GM15510 (cell line): ENCODE data around the gene SOX14.

Source experiments
- POLR2A ChIP-seq: IDR thresholded peaks from 3 replicates; pipeline ENCODE4 v1.6.1; 2011; ENCODE audit warnings: borderline replicate concordance; ENCODE audit not compliant: insufficient read length; ENCODE audit errors: extremely low read depth

The SOX14 gene

DNA sequence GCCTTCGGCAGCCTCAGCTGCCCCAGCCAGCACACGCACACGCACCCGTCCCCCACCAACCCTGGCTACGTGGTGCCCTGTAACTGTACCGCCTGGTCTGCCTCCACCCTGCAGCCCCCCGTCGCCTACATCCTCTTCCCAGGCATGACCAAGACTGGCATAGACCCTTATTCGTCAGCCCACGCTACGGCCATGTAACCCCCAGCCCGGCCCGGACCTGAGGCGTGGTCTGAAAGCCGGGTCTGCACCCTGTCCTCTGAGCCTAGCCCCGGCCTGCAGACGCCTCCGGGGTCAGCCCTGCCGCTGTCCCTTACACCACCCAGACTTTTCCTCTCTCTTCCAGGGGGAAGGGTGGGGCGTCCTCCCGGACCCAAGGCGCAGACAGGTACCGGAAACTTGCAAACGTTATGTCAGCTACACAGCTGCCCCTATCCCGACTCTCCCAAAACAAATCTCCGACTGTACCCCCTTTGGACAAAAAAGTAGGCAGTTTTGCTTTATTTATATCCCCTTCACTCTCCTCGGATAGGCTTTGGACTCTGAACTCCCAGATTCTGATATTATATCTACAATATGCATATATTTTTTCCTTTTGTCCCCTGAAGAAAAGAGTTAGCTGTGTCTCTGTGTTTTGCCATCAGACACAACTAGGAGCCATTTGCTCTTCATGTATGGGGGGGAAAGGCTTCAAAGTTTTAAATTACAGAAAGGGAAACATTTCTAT, 1.4 kb downstream of the SOX14 start:
- TF ChIP-seq POLR2A = no peak

DNA sequence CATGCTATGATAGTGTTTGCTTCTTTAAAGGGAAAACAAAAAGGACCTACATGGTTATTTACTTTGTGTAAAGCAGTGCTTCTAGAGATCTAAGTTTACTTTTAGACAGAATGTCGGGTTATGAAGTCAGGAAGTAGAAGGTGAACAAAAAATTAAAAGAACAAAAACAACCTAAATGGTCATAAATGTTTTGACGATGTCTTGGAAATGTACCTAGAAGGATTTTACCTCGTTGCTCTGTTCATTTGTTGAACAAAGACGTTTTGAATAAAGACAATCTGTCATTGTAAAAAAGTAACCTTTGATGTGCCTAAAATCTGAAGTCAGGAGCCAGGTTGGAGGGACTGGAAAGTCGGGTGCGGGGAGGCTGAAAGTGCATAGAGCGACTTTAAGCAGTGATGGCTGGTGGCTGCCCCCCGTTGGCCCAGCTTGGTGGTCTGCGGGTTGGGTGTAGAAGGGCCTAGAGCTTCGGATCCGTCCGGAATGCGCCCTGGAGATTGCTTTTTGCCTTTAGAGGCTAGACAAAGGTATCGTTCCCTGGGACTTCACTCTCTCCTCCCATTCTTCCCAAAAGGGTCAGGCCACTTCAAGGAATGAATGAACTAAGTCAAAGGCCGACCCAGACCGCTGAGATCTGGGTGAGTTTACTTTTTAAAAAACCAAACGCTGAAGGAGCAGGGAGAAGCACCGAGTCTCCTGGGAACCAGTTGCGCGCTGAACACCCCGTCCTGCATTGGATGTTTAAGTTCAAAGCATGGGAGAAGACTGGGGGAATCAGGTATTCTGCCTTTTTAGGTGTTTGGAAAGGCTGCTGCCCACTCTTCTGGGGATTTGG, 2.1 kb downstream of the SOX14 start:
- TF ChIP-seq POLR2A = no peak

DNA sequence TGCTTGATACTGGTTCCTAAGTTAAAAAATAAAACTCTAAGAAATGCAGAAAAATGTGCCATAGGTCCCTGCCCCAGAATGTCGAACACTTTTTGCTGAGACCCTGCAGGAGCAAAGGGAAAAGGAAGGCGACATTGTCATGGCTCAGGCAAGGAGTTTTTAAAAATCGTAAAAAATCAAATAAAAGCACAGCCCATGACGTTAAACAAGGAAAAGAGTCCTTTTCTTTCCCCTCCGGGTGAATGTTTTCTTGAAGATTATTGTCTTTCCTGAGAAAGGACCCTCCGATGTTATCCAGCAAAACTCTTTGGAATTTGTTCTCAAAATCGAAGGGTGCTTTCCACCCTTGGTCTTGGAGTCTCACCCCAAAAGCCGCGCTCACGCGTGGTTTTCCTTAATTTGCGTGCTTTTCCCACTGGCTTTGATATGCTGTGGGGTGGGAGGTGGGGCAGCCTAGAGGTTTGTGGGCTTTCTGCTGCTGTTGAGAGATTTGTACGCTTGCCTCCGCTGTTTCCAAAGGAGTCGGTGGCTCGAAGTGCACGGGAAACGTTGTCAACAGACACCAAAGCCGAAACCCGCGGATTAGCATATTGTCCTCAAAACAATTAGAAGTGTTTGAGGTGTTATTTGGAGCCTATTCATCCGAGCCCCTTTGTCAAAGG, 2.9 kb downstream of the SOX14 start:
- TF ChIP-seq POLR2A = no peak

DNA sequence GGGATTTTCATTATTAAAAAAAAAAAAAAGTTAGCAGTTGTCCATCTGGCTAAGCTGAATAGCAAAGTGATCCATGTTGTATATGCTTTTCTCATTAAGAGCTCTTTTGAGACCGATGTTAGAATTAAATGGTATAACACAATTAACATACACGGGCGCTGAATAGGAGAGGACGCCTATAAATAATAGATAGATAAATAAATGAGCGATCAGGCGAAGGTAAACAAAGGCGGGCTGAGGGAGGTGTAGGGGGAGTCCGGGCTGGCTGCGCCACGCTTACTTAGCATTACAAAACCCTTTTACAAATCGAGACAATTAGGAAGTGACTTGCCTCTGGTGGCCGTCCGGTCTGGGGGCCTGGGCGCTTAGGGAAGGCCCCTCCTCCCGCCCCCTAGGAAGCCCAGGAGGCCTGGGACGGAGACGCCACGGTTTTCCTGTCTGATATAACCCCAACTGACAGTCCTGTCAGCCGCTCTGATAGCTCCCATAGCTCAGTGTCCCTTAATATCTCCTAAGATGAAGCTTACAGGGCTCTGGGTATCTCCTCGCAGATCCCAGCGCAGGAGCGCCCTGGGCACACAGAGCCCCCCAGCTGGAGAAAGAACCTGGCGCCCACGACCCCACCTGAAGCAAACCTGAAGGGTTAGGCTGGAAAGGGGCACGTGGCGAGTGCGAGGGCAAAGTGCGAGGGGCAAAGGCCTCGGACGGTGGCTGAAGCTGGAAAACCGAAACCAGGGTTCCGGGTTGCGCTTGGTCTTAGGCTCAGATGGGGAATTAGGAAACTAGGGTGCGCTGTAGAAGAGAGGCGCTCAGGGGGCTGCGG, 3.6 kb downstream of the SOX14 start:
- no peak for TF ChIP-seq POLR2A

DNA sequence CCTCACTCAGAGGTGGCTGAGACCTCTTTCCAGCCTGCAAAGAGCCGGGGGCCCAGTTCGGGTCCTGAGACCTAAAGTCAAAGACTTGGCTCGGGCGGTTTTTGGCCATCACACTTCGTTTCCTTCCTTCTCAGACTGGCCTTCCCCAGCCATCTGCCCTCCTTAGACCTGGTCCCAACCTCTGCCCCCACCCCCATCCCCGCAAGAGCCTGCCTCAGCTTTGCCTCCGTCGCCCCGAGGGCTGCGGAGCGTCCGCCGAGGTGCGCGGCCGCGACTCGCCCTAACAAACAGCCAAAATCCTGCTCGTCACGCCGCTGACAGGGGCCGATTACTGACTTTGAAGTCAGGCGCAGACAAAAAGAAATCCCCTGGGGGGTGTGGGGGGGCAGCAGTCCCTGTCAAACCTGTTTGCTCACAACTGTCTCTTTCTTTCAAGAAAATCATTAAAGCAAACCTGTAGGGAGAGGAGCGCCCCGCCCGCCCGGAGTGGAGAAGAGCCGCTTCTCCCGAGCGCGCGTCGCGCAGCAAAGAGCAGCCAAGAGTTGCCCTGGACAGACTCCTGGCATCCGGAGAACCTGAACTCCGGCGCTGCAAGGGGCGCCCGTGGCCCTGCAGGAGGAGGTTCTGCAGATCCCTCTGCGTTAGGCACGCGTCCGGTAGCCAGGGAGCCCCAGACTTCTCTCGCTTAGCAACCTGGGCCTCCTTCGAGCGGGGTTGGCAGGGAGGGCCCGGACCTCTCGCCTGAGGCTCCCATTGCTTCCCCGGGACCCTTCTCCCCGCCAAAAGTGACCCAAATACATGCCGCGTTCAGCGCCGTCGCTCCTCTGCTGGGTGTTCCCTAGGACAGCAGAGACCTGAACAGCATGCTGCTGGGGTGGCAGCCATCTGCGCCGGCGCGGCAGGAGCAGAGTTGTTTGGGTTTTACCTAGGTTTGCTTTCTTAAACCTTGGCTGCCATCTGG, 4.5 kb downstream of the SOX14 start:
- TF ChIP-seq POLR2A = no peak

DNA sequence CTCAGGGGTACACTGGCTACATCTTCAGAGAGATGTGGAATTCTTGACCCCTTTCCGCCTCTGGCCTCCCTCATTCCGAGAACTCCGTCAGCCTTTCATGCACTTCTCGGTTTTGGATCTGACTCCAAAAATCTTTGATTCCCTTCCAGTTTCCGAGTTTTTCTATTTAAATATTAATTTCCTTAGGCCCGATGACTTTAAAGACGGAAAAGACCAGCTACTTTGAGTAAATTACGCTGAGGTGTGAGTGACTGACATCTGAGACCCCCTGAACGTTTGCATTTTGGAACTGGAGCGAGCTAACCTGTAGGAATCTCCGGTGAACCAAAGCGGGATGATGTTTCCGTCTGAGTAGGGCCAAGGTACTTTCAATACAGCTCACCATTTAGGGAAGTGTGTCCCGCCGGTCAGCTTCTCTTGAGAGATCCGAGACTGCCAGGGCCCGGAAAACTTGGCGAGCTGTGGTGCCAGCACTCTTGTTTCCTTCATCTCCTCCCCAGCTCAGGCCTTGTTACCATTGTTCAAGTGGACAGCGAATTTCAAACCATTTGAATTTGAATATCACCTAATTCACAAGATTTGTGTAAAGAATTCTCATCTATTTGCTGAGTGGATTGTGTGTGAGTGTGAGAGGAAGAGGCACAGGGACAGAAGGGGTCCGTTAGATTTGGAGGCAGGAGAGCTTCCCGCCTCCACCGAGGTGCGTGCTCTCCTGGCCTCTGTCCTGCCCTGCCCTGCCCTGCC, 5.4 kb downstream of the SOX14 start:
- no peak for TF ChIP-seq POLR2A

DNA sequence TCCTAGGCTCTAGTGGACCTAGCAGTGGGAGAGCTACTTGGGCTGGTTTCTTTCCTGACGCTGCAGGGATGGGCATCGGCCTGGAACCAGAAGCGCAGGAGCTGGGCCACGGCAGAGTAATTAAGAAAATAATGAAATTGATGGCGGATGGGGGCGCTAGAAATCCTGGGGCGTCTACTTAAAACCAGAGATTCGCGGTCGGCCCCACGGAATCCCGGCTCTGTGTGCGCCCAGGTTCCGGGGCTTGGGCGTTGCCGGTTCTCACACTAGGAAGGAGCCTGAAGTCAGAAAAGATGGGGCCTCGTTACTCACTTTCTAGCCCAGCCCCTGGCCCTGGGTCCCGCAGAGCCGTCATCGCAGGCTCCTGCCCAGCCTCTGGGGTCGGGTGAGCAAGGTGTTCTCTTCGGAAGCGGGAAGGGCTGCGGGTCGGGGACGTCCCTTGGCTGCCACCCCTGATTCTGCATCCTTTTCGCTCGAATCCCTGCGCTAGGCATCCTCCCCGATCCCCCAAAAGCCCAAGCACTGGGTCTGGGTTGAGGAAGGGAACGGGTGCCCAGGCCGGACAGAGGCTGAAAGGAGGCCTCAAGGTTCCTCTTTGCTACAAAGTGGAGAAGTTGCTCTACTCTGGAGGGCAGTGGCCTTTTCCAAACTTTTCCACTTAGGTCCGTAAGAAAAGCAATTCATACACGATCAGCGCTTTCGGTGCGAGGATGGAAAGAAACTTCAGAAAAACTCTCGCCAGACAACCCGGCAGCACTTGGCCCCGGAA, 6.1 kb downstream of the SOX14 start:
- no peak for TF ChIP-seq POLR2A

DNA sequence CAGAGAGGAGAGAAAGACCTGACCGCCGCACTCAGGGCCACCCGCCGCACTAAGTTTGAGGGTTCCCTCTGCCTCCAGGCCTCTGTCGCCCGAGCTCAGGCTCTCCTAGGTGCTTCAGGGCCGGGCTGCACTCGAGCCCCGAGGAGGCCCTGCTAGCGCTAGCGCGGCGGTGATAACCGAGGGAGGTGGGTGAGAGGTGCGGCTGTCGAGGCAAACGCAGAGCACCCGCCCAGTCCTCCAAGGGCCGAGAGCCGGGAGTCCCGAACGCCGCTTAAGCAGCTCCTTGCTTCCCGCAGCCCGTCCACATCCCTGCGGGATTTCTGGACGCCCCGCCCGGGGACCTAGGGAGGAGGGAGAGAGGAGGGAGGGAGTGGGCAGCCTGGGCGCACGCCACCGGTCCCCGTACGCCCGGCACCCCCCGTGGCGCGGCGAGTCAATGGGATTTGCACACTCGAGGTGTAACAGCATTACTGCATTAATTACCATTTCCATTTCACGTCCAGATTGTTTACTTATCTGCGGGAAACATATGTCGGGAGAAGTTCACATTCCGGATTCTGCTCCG, 6.8 kb downstream of the SOX14 start:
- TF ChIP-seq POLR2A = no peak

DNA sequence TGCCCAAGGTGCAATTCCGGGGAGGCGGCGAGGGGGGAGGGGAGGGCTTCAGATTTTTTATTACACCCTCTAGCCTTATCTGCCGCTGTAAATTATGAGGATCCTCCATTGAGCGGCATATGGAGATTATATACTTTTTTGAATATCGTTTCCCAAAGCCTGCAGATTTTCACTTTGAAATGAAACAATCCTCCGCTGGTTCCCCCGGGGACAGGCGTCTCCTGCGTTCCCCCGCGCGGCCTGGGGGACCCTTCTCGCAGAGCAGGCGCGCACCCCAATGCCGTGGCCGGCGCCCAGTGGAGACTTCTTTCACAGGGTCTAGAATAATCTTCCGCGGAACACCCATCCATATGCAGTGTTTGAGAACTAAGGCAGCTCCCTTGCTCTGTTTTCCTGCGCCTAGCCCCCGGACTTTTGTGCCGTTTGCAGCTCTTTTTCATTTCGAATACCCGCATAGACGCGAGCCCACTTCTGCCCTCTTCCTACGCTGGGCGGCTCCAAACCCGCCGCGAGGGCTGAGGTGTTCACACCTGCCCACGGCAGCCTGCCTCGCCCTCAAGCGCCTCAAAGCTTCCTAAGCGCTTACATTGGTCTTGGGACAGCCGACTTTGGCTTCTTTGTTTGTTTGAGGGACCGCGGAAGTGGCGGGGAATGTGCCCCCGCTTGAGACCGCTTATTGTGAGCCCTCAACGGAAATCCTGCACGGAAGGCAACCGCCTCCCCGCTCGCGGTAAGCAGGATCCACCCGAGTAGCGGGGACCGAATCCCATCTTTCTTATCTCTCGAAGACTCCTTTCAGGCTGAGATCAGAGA, 7.5 kb downstream of the SOX14 start:
- no peak for TF ChIP-seq POLR2A

DNA sequence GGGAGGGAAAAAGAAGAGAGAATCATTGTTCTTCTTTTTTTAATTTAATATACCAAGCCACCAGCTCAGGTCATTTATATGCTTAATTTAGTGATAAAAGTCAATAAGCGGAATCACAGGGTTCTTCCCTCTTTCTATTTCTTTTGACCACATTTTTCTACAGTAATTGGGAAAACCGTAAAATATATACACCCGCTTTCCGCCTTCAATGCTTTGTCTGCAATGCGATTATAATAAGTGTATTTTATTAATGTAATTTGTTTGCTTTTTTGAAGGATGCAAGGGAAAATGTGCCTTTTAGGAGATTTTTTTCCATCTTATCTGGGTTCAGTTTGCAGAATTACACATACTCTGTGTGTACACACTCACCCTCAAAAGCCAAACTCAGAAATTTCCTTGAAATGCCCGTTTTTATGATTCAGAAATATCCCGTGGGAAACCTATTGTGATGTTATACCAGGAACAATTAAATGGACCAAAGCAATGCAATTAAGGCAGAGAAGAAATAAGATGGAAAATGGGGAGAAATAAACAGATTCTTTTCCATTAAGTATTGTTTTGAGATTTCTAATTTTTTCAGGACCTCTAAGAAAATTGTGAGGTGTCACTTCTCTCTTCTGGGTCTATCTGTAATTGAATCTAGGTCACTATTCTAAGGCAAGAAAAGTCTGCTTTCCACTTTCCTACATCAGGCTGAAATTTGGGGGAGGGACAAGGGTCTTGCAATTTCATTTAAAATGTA, 8.3 kb downstream of the SOX14 start:
- no peak for TF ChIP-seq POLR2A

DNA sequence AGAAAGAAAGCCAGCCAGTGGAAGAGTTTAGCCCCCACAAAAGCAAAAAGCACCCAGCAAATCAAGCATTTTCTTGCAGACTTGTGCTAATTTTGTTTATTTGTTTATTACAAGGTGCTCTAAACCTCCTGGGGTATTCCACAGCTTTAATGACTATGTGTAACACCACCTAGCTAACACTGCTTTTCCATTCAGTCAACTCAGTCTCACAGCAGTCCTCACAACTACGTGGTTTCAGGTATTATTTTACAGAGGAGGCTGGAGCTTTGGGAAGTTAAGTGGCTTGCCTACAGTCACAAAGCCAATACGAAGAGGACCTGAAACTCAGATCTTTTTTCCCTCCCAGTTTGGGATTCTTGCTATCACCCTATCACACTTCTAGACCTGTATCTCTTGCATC, 14.8 kb downstream of the SOX14 start:
- no peak for TF ChIP-seq POLR2A

DNA sequence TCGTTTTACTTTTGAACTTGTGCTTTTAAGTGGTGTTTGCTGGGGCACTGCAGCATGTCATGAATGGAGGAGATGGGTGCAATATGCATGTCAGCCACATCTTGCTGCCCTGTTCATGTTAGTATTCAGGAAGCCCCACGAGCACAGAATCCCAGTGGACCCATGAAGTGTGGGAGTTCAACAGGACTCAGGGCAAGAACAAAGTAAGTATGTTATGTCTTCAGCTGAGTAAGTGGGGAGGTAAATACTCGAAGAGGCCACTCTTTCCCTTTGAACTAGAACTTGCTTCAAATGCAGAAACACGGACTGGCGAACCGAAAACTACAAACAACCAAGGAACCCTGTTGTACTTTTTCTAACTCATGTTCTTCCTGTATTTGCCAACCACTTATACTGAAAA, 23.4 kb downstream of the SOX14 start:
- TF ChIP-seq POLR2A = no peak
